Mesothelial cell of epicardium (in vitro differentiated cells): ENCODE data around the gene NCL. TPM values are rescaled to one million over a fixed set of nuclear protein-coding genes. Genes with fewer than 3 reads are reported as not detected.
"Not testable (repeated sequence)": the region's sequence is repeated elsewhere in the genome, so short reads cannot be mapped to it uniquely, and the experiment has no call there.

Experiments
- DNase-seq, 2 experiments: peaks; one replicate each; pipeline ENCODE4 v3.0.0; 2021; ENCODE audit warnings: low spot score in 2 of 2; ENCODE audit not compliant: unreplicated experiment in 2 of 2
- H3K27ac Mint-ChIP-seq: 2 replicates; pipeline ENCODE4 v1.8.0; 2021; ENCODE audit warnings: mixed read lengths
- H3K27me3 Mint-ChIP-seq: 2 replicates; pipeline ENCODE4 v1.8.0; 2021; ENCODE audit warnings: low read depth, mixed read lengths
- H3K36me3 Mint-ChIP-seq: 2 replicates; pipeline ENCODE4 v1.8.0; 2021; ENCODE audit warnings: mixed read lengths
- H3K4me1 Mint-ChIP-seq: 2 replicates; pipeline ENCODE4 v1.8.0; 2021; ENCODE audit warnings: mixed read lengths
- H3K4me3 Mint-ChIP-seq: 2 replicates; pipeline ENCODE4 v1.8.0; 2021; ENCODE audit warnings: mild to moderate bottlenecking, moderate library complexity, mixed read lengths
- H3K9me3 Mint-ChIP-seq: 2 replicates; pipeline ENCODE4 v1.8.0; 2021; ENCODE audit warnings: mixed read lengths
- total RNA-seq: library from RNA; stranded (reverse); gene quantifications from 3 replicates; pipeline ENCODE4 v1.2.1, GENCODE V29; 2021
- TF ChIP-seq, protein P1 (sequence below): fragments of 200-600 bp; sonication (generic); IDR thresholded peaks from one replicate; pipeline ENCODE4 v1.5.0; 2021; ENCODE audit warnings: antibody characterized with exemption; ENCODE audit not compliant: unreplicated experiment

Gene NCL
- total RNA-seq, 1 donor from 2014 or later: 631 TPM

DNA sequence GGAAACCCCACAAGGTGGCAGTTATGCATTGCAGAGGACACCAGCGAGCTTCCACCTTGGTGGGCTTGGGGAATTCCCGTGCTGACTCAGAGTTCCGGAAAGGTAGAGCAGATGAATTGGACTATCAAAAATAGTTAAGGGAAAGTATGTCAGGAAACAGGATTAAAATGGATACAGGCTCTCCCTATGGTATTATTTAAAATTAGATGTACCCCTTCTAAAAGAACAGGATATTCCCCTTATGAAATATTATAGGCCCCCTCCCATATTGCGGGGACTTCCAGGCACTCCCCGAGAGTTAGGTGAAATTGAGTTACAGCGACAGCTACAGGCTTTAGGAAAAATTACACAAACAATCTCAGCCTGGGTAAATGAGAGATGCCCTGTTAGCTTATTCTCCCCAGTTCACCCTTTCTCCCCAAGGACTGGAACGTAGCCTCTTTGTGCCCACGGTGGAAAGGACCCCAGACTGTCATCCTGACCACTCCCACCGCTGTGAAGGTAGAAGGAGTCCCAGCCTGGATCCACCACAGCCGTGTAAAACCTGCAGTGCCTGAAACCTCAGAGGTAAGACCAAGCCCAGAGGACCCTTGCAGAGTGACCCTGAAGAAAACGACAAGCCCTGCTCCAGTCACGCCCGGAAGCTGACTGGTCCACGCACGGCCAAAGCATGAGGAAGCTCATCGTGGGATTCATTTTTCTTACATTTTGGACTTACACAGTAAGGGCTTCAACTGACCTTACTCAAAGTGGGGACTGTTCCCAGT is 58.5 kb downstream of the NCL start:
- H3K4me3 Mint-ChIP-seq, H3K9me3 Mint-ChIP-seq, H3K36me3 Mint-ChIP-seq, DNase-seq, H3K27me3 Mint-ChIP-seq: not testable (repeated sequence)
- H3K27ac Mint-ChIP-seq: peak overlapping the region; percentile 77
- TF ChIP-seq, protein P1, sequence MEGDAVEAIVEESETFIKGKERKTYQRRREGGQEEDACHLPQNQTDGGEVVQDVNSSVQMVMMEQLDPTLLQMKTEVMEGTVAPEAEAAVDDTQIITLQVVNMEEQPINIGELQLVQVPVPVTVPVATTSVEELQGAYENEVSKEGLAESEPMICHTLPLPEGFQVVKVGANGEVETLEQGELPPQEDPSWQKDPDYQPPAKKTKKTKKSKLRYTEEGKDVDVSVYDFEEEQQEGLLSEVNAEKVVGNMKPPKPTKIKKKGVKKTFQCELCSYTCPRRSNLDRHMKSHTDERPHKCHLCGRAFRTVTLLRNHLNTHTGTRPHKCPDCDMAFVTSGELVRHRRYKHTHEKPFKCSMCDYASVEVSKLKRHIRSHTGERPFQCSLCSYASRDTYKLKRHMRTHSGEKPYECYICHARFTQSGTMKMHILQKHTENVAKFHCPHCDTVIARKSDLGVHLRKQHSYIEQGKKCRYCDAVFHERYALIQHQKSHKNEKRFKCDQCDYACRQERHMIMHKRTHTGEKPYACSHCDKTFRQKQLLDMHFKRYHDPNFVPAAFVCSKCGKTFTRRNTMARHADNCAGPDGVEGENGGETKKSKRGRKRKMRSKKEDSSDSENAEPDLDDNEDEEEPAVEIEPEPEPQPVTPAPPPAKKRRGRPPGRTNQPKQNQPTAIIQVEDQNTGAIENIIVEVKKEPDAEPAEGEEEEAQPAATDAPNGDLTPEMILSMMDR: peak; percentile 27
- peaks cover 24% of the 10 kb centered on the region for H3K4me1 Mint-ChIP-seq

DNA sequence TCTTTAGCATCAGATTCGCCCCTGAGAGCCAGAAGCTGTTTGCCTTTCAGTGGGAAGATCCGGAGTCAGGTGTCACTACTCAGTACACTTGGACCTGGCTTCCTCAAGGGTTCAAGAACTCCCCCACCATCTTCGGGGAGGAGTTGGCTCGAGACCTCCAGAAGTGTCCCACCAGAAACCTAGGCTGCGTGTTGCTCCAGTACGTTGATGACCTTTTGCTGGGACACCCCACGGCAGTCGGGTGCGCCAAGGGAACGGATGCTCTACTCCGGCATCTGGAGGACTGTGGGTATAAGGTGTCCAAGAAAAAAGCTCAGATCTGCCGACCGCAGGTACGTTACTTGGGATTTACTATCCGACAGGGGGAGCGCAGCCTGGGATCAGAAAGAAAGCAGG is 60.1 kb downstream of the NCL start:
- peaks cover 34% of the 10 kb centered on the region for H3K4me1 Mint-ChIP-seq

More for the DNA sequence above, 60.1 kb downstream of the NCL start:
- not testable (repeated sequence) for H3K9me3 Mint-ChIP-seq, H3K27ac Mint-ChIP-seq, H3K36me3 Mint-ChIP-seq, H3K4me3 Mint-ChIP-seq, DNase-seq, H3K27me3 Mint-ChIP-seq

Other genes starting within 250 kb of the NCL start
- 5.2 to 7.0 TPM (median 5.6 TPM) in 3 replicates for gene B3GNT7, start 68.8 kb downstream of the NCL start, total RNA-seq
- 0.09 to 0.13 TPM in 2 of 3 replicates, not detected in the other for gene NMUR1, start 66.0 kb upstream of the NCL start, total RNA-seq
- gene TEX44, start 128.4 kb upstream of the NCL start, total RNA-seq: not detected in 3 replicates
- 1,098 to 1,149 TPM (median 1,136 TPM) in 3 replicates for gene PTMA, start 244.0 kb upstream of the NCL start, total RNA-seq